Adipocyte (in vitro differentiated cells): Measurements from ENCODE around the gene NDUFA11.

Experiments used
- DNase-seq: peaks from one replicate; pipeline ENCODE4 v3.0.0-alpha.2; 2015; ENCODE audit warnings: low read depth
- H3K27me3 ChIP-seq: replicated peaks from 2 replicates; pipeline ENCODE4 v1.7.0; 2013; ENCODE audit warnings: mild to moderate bottlenecking, low read length, moderate library complexity; ENCODE audit not compliant: control insufficient read depth, insufficient read depth
- H3K36me3 ChIP-seq: 2 replicates; pipeline ENCODE4 v1.7.0; 2013; ENCODE audit warnings: low read length, mild to moderate bottlenecking, moderate library complexity; ENCODE audit not compliant: control insufficient read depth, insufficient read depth, severe bottlenecking
- H3K4me1 ChIP-seq: 2 replicates; pipeline ENCODE4 v1.7.0; 2013; ENCODE audit warnings: mild to moderate bottlenecking, low read length, moderate library complexity; ENCODE audit not compliant: control insufficient read depth, insufficient read depth
- H3K4me3 ChIP-seq: 2 replicates; pipeline ENCODE4 v1.7.0; 2013; ENCODE audit warnings: mild to moderate bottlenecking, low read length, moderate library complexity
- H3K9ac ChIP-seq: 2 replicates; pipeline ENCODE4 v1.7.0; 2013; ENCODE audit warnings: mild to moderate bottlenecking, low read length, moderate library complexity
- H3K9me3 ChIP-seq: 2 replicates; pipeline ENCODE4 v1.7.0; 2013; ENCODE audit warnings: mild to moderate bottlenecking, low read length, moderate library complexity; ENCODE audit not compliant: control insufficient read depth

Gene NDUFA11

DNA sequence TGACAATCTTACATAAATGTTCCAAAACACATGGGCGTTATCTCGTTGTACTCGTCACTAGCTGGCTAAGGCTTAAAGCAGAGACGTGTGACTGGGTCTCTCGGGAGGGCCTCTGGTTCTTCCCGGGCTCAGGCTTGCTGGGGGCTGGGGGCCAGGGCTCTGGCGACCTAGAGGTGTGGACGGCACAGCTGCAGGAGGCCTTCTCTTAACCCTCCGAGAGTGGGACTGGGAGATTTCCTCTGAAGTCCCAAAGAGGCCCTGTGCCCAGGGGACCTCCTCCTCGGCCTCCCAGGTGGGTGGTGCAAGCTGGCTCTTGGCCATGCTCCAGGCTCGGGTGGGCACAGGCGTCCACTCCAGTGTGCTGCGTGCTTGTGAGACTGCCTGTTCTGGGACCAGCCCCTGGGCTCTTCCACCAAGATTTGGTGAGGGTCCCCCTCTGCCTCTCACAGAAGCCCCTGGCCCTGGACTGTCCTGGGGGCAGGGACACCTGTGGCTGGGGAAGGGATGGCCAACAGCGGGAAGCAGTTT, 12.7 kb upstream of the NDUFA11 start:
- DNase-seq, result no peak
- H3K9ac ChIP-seq, result no peak overlapping the region
- no peaks in the 10 kb centered on the region for H3K9me3 ChIP-seq
- H3K4me1 ChIP-seq, result peaks cover 24% of the 10 kb centered on the region
- H3K36me3 ChIP-seq, result peaks cover 45% of the 10 kb centered on the region
- H3K4me3 ChIP-seq, result no peak overlapping the region
- no peaks in the 10 kb centered on the region for H3K27me3 ChIP-seq

- Histone ChIP-seq H3K9ac (no peak overlapping the region), H3K4me3 (no peak overlapping the region), H3K4me1 (peaks cover 27% of the 10 kb centered on the region), H3K9me3 (no peaks in the 10 kb centered on the region), H3K36me3 (peaks cover 42% of the 10 kb centered on the region), H3K27me3 (no peaks in the 10 kb centered on the region)
- no peak for DNase-seq
These were observed 12.2 kb upstream of the NDUFA11 start for GRCh38 chr19:5915782-5916165.

DNA sequence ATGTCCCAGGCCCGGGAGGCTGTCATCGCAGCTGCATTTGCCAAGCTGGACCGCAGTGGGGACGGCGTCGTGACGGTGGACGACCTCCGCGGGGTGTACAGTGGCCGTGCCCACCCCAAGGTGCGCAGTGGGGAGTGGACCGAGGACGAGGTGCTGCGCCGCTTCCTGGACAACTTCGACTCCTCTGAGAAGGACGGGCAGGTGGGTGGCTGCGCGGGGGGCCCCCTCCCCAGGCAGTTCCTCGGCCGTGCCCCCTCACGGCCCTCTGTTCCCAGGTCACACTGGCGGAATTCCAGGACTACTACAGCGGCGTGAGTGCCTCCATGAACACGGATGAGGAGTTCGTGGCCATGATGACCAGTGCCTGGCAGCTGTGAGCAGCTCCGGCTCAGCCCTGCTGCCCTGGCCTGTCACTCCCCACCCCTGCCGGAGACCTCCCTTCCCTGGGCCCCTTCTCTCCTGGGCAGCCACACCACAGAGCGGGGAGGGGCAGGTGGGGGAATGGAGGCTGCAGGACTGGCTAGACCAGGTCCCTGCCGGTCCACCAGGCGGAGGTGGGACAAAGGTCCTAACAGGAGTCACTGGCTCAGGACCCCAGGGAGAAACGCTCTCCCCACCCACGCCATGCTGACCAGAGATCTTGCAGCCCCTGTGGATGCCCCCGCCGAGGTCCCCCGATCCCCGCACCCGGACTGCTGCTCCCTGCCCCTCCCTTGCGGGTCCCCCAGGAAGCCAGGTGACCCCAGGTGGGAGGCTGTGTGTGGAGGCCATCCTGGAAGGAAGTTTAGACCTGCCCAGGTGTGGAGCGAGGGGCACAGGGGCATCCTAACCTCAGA, 11.6 kb upstream of the NDUFA11 start:
- no peak for DNase-seq
- peaks cover 37% of the 10 kb centered on the region for H3K36me3 ChIP-seq

GRCh38 chr19:5914358-5914774, 10.8 kb upstream of the NDUFA11 start:
- peaks cover 37% of the 10 kb centered on the region for H3K36me3 ChIP-seq
- no peaks in the 10 kb centered on the region for H3K9me3 ChIP-seq
- no peak for DNase-seq
- peaks cover 27% of the 10 kb centered on the region for H3K4me1 ChIP-seq
- H3K4me3 ChIP-seq, result no peak overlapping the region
- no peaks in the 10 kb centered on the region for H3K27me3 ChIP-seq
- peak overlapping the region; percentile 21 for H3K9ac ChIP-seq

More for the DNA sequence above, 11.6 kb upstream of the NDUFA11 start:
- Histone ChIP-seq H3K9me3 (no peaks in the 10 kb centered on the region), H3K4me1 (peaks cover 27% of the 10 kb centered on the region), H3K27me3 (no peaks in the 10 kb centered on the region), H3K4me3 (no peak overlapping the region), H3K9ac (no peak overlapping the region)

DNA sequence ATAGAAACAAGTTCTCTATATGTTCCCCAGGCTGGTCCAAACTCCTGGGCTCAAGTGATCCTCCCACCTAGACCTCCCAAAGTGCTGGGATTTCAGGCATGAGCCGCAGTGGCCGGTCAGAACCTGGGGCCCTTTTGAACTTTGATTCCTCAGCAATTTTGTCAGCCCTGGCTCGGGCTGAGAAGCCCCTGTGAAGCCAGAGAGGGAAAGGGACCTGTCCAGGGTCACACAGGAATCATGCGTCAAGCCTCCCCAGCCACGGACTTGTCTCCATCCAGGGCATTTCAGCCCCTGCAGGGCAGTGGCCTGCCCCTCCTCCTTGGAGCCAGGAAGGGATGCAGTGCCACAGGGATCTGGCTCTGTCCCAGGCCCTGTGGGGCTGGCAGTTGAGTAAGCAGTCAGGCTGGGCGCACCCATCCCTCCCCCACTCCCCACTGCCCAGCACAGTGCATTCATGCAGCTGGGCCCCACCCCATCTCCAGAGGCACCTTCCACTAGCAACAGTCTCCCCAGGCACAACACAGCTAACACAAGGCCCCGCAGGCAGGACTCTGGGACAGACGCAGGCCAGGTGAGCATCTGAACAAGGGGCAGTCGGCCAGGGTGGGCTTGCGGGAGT, 10.3 kb upstream of the NDUFA11 start, which contains the start of gene CAPS:
TSS of gene CAPS (plus strand) at position 516 of the 619 bp plus-strand sequence. CDS start 153 bp downstream, outside the sequence.
- Histone ChIP-seq H3K4me3 (no peak within 1 kb of the TSS), H3K9me3 (no peaks in the 10 kb centered on the region), H3K36me3 (peaks cover 38% of the 10 kb centered on the region), H3K27me3 (no peaks in the 10 kb centered on the region), H3K4me1 (peaks cover 27% of the 10 kb centered on the region), H3K9ac (peak within 1 kb of the TSS; percentile 21)
- peak; percentile 79 for DNase-seq

- DNase-seq, result peak; percentile 23
- no peak overlapping the region for H3K4me3 ChIP-seq
These were observed 7.8 kb upstream of the NDUFA11 start for GRCh38 chr19:5911366-5911765.

GRCh38 chr19:5910638-5910907, 7.0 kb upstream of the NDUFA11 start:
- no peak for DNase-seq
- H3K4me1 ChIP-seq, result peaks cover 21% of the 10 kb centered on the region
- H3K9me3 ChIP-seq, result no peaks in the 10 kb centered on the region
- peaks cover 14% of the 10 kb centered on the region for H3K36me3 ChIP-seq
- H3K9ac ChIP-seq, result no peak overlapping the region
- no peaks in the 10 kb centered on the region for H3K27me3 ChIP-seq
- H3K4me3 ChIP-seq, result no peak overlapping the region

More at GRCh38 chr19:5911366-5911765, 7.8 kb upstream of the NDUFA11 start:
- Histone ChIP-seq H3K9ac (no peak overlapping the region), H3K4me1 (peaks cover 24% of the 10 kb centered on the region), H3K27me3 (no peaks in the 10 kb centered on the region), H3K36me3 (peaks cover 16% of the 10 kb centered on the region), H3K9me3 (no peaks in the 10 kb centered on the region)

DNA sequence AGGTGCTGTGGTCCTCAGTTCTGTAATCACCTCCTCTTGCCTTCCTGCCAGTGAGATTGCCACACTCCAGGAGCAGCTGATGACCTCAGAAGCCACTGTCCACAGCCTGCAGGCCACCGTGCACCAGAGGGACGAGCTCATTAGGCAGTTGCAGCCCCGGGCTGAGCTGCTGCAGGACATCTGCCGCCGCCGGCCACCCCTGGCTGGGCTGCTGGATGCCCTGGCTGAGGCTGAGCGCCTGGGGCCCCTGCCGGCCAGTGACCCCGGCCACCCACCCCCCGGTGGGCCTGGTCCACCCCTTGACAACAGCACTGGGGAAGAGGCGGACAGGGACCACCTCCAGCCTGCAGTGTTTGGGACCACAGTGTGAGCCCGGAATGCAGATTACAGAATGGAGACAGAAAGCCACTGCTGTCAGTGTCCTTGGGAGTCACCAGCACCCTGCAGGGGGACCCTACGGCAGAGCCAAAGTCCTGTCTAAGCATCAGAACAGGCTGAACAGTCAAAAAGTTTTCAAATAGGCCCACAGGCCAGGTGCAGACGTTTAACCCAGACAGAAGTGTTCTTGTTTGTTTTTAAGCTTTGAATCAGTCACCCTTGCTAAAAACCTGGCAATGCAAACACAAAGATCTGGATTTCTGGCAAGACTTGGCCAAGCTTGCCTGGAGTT, 5.3 kb upstream of the NDUFA11 start:
- no peaks in the 10 kb centered on the region for H3K9me3 ChIP-seq
- no peak overlapping the region for H3K9ac ChIP-seq

DNA sequence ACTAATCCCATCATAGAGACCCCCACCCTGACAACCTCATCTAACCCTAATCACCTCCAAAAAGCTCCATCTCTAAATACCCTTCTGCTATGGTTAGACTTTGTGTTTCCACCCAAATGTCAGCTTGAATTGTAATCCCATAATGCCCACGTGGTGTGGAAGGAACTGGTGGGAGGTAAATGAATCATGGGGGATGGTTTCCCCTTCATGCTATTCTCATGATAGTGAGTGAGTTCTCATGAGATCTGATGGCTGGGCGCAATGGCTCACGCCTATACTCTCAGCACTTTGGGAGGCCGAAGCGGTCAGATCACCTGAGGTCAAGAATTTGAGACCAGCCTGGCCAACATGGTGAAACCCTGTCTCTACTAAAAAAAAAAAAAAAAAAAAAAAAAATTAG, 3.7 kb upstream of the NDUFA11 start:
- H3K36me3 ChIP-seq, result peaks cover 14% of the 10 kb centered on the region
- no peaks in the 10 kb centered on the region for H3K27me3 ChIP-seq
- no peaks in the 10 kb centered on the region for H3K9me3 ChIP-seq
- H3K9ac ChIP-seq, result no peak overlapping the region
- peaks cover 21% of the 10 kb centered on the region for H3K4me1 ChIP-seq
- no peak overlapping the region for H3K4me3 ChIP-seq
- DNase-seq, result no peak

More for the DNA sequence above, 5.3 kb upstream of the NDUFA11 start:
- H3K4me3 ChIP-seq, result no peak overlapping the region
- peaks cover 17% of the 10 kb centered on the region for H3K4me1 ChIP-seq
- no peak for DNase-seq
- peaks cover 14% of the 10 kb centered on the region for H3K36me3 ChIP-seq
- H3K27me3 ChIP-seq, result no peaks in the 10 kb centered on the region

- Histone ChIP-seq H3K9me3 (no peaks in the 10 kb centered on the region), H3K9ac (peak overlapping the region; percentile 94), H3K36me3 (peaks cover 16% of the 10 kb centered on the region), H3K4me3 (peak overlapping the region; percentile 96), H3K27me3 (no peaks in the 10 kb centered on the region), H3K4me1 (peaks cover 24% of the 10 kb centered on the region)
- DNase-seq, result no peak
These were observed 1.7 kb upstream of the NDUFA11 start for GRCh38 chr19:5905114-5905778.
